ENCODE data around the gene ATP5MC2. TPM values are rescaled to one million over a fixed set of nuclear protein-coding genes. Genes with fewer than 3 reads are reported as not detected.

The ATP5MC2 gene
- total RNA-seq, 1 donor from 2014 or later: 461 TPM

DNA sequence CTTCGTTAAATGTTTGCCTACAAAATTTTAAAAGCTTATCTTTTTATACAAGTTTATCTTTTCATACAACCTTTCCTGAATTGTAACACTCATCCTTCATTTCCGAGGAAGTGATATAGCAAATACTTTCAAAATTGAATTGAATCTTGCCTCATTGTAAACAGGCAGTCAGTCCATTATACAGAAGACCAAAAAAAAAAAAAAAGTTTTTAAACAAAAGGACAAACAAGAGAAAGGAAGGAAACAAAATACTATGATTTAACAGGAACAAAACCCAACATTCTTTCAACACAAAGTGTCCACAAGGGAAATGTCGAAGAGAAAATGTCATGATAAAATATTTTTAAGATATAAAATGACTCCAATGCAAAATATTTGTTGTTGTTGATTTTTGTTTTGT is 58.2 kb downstream of the ATP5MC2 start:
- H3K79me2 ChIP-seq (ENCODE audit: low read depth): peaks cover 84% of the 10 kb centered on the region
- no peak overlapping the region for H3K4me2 ChIP-seq
- DNase-seq (ENCODE audit: low spot score): no peak
- H3K36me3 Mint-ChIP-seq: peaks cover 7% of the 10 kb centered on the region
- no peak overlapping the region for H3K27ac ChIP-seq
- TF ChIP-seq EZH2 (IDR thresholded peaks at IDR 0.05): no peak
- TF ChIP-seq, protein P1, sequence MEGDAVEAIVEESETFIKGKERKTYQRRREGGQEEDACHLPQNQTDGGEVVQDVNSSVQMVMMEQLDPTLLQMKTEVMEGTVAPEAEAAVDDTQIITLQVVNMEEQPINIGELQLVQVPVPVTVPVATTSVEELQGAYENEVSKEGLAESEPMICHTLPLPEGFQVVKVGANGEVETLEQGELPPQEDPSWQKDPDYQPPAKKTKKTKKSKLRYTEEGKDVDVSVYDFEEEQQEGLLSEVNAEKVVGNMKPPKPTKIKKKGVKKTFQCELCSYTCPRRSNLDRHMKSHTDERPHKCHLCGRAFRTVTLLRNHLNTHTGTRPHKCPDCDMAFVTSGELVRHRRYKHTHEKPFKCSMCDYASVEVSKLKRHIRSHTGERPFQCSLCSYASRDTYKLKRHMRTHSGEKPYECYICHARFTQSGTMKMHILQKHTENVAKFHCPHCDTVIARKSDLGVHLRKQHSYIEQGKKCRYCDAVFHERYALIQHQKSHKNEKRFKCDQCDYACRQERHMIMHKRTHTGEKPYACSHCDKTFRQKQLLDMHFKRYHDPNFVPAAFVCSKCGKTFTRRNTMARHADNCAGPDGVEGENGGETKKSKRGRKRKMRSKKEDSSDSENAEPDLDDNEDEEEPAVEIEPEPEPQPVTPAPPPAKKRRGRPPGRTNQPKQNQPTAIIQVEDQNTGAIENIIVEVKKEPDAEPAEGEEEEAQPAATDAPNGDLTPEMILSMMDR (IDR thresholded peaks at IDR 0.05): no peak
- no peak for TF ChIP-seq EZH2phosphoT487 (IDR thresholded peaks at IDR 0.05)
- no peak overlapping the region for H3K4me3 Mint-ChIP-seq
- H3K9ac ChIP-seq: no peak overlapping the region
- H3K9me3 ChIP-seq (ENCODE audit: low read depth): no peaks in the 10 kb centered on the region
- no peaks in the 10 kb centered on the region for H3K4me1 ChIP-seq
- no peak overlapping the region for H3K4me3 ChIP-seq
- no peak overlapping the region for H2AFZ ChIP-seq (replicated peaks)
- H3K9me3 Mint-ChIP-seq: no peaks in the 10 kb centered on the region
- peaks cover 11% of the 10 kb centered on the region for H3F3A ChIP-seq (ENCODE audit: low read depth)
- no peaks in the 10 kb centered on the region for H4K20me1 ChIP-seq (ENCODE audit: low read depth)
- H3K27ac Mint-ChIP-seq: no peak overlapping the region
- H3K27me3 Mint-ChIP-seq (ENCODE audit: insufficient read depth, low read depth): no peaks in the 10 kb centered on the region
- no peaks in the 10 kb centered on the region for H3K36me3 ChIP-seq
- no peaks in the 10 kb centered on the region for H3K27me3 ChIP-seq
- no peaks in the 10 kb centered on the region for H3K4me1 Mint-ChIP-seq

DNA sequence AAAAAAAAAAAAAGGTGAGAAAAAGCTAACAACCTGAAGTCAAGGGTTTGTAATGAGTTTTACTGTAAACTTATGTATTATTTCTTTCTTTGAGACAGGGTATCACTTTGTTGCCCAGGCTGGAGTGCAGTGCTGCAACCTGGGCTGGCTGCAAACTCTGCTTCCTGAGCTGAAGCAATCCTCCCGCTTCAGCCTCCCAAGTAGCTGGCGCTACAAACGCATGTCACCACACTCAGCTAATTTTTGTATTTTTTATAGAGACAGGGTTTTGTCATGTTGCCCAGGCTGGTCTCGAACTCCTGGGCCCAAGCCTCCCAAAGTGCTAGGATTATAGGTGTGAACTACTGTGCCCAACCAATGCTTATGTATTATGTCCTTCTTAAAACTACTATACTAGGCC is 58.9 kb downstream of the ATP5MC2 start:
- Histone ChIP-seq H3K27me3 (no peaks in the 10 kb centered on the region), H3K27ac (no peak overlapping the region), H3K4me1 (no peaks in the 10 kb centered on the region), H3K4me2 (no peak overlapping the region), H3K36me3 (no peaks in the 10 kb centered on the region), H3K4me3 (no peak overlapping the region), H3K9me3 (ENCODE audit: low read depth) (no peaks in the 10 kb centered on the region), H4K20me1 (ENCODE audit: low read depth) (no peaks in the 10 kb centered on the region), H3K9ac (no peak overlapping the region), H2AFZ (replicated peaks) (no peak overlapping the region), H3F3A (ENCODE audit: low read depth) (peaks cover 11% of the 10 kb centered on the region), H3K79me2 (ENCODE audit: low read depth) (peaks cover 83% of the 10 kb centered on the region)
- DNase-seq (ENCODE audit: low spot score): no peak
- H3K27ac Mint-ChIP-seq: no peak overlapping the region
- TF ChIP-seq, protein P1 (IDR thresholded peaks at IDR 0.05): no peak
- TF ChIP-seq EZH2phosphoT487 (IDR thresholded peaks at IDR 0.05) (no peak), EZH2 (IDR thresholded peaks at IDR 0.05) (no peak)
- no peaks in the 10 kb centered on the region for H3K4me1 Mint-ChIP-seq
- no peaks in the 10 kb centered on the region for H3K9me3 Mint-ChIP-seq
- H3K27me3 Mint-ChIP-seq (ENCODE audit: insufficient read depth, low read depth): no peaks in the 10 kb centered on the region
- no peak overlapping the region for H3K4me3 Mint-ChIP-seq
- peaks cover 7% of the 10 kb centered on the region for H3K36me3 Mint-ChIP-seq

Other genes starting within 250 kb of the ATP5MC2 start
- 52.2 and 67.2 TPM in 2 replicates for gene PRR13, start 234.3 kb downstream of the ATP5MC2 start, total RNA-seq (ENCODE audit: low replicate concordance)
- gene PCBP2, start 224.0 kb downstream of the ATP5MC2 start, total RNA-seq (ENCODE audit: low replicate concordance): 403 and 435 TPM in 2 replicates
- gene MAP3K12, start 176.6 kb downstream of the ATP5MC2 start, total RNA-seq (ENCODE audit: low replicate concordance): 17.2 and 24.5 TPM in 2 replicates
- gene TARBP2, start 174.8 kb downstream of the ATP5MC2 start, total RNA-seq (ENCODE audit: low replicate concordance): 32.4 and 72.4 TPM in 2 replicates
- gene NPFF, start 168.6 kb downstream of the ATP5MC2 start, total RNA-seq (ENCODE audit: low replicate concordance): not detected in 2 replicates
- gene ATF7, start 49.7 kb downstream of the ATP5MC2 start, total RNA-seq (ENCODE audit: low replicate concordance): 12.7 and 15.9 TPM in 2 replicates
- 25.3 and 46.0 TPM in 2 replicates for gene CALCOCO1, start 51.4 kb upstream of the ATP5MC2 start, total RNA-seq (ENCODE audit: low replicate concordance)
- gene CISTR, start 75.9 kb upstream of the ATP5MC2 start, total RNA-seq (ENCODE audit: low replicate concordance): not detected in 2 replicates

All from neural progenitor cell (in vitro differentiated cells).